MCF 10A (cell line): ENCODE results near the gene HSPH1. TPM values are rescaled to one million over a fixed set of nuclear protein-coding genes. Genes with fewer than 3 reads are reported as not detected.

Experiments
- BruUV-seq: library from RNA; stranded (reverse); fragments of 400-500 nt; replicated peaks from 2 replicates; lab custom pipeline; 2021; lab: Mats Ljungman, UMichigan
- CTCF ChIA-PET: fragments of 300-600 bp; sonication (Branson Sonifier 250); formaldehyde crosslinking; extraction: SDS; loops from one replicate; lab custom pipeline; 2021; ENCODE audit warnings: antibody characterized with exemption, inconsistent platforms; lab: Yijun Ruan, JAX
- POLR2A ChIA-PET: fragments of 300-600, 350-650 bp; sonication (Branson Sonifier 250); formaldehyde crosslinking; extraction: SDS; loops from one replicate; lab custom pipeline; 2020; ENCODE audit warnings: antibody characterized with exemption, inconsistent platforms; lab: Yijun Ruan, JAX
- DNase-seq: peaks from one replicate; pipeline ENCODE4 v3.0.0-alpha.2; 2018; ENCODE audit not compliant: unreplicated experiment
- H3K27ac Mint-ChIP-seq: one replicate; pipeline ENCODE4 v1.8.0; 2022; ENCODE audit warnings: mild to moderate bottlenecking, low read depth, mixed read lengths; ENCODE audit not compliant: unreplicated experiment
- H3K27me3 Mint-ChIP-seq: one replicate; pipeline ENCODE4 v1.8.0; 2022; ENCODE audit warnings: mixed read lengths; ENCODE audit not compliant: insufficient read depth, unreplicated experiment
- H3K36me3 Mint-ChIP-seq: one replicate; pipeline ENCODE4 v1.8.0; 2022; ENCODE audit warnings: mild to moderate bottlenecking, moderate library complexity, mixed read lengths; ENCODE audit not compliant: insufficient read depth, unreplicated experiment
- H3K4me1 Mint-ChIP-seq: one replicate; pipeline ENCODE4 v1.8.0; 2022; ENCODE audit warnings: mixed read lengths; ENCODE audit not compliant: insufficient read depth, unreplicated experiment
- H3K4me3 Mint-ChIP-seq: one replicate; pipeline ENCODE4 v1.8.0; 2022; ENCODE audit warnings: mild to moderate bottlenecking, moderate library complexity, mixed read lengths; ENCODE audit not compliant: unreplicated experiment
- H3K9me3 Mint-ChIP-seq: one replicate; pipeline ENCODE4 v1.8.0; 2022; ENCODE audit warnings: mixed read lengths; ENCODE audit not compliant: unreplicated experiment
- CTCF ChIP-seq: fragments of 200-600 bp; IDR thresholded peaks from one replicate; pipeline ENCODE4 v1.8.0; 2022; ENCODE audit warnings: antibody characterized with exemption, mild to moderate bottlenecking; ENCODE audit not compliant: unreplicated experiment
- intact Hi-C: fragments of 100-400 bp; cut with micrococcal nuclease; formaldehyde crosslinking; loops from 2 replicates; pipeline ENCODE4 v1.14.1; 2022
- total RNA-seq: library from RNA; stranded (reverse); gene quantifications from 2 replicates; pipeline ENCODE4 v1.2.3, GENCODE V29; 2022

Gene HSPH1
- total RNA-seq, 1 experiment from 2014 or later = 67.8 TPM

GRCh38 chr13:31162151-31163008 is 676 bp upstream of the HSPH1 start:
- H3K36me3 Mint-ChIP-seq = peaks cover 21% of the 10 kb centered on the region
- no peak for TF ChIP-seq CTCF
- BruUV-seq = TSS peak; percentile 96
- DNase-seq = peak; percentile 97
- intact Hi-C loops = no loop called here
- ChIA-PET CTCF (no interaction called here), POLR2A (interaction anchor here (0.6 to 4.2 kb wide), 13 partner anchors 9 to 546 kb away, joined by 3 to 37 read pairs (median 4); partner anchors contain the start of gene B3GLCT)
- peak overlapping the region; percentile 97 for H3K4me3 Mint-ChIP-seq
- no peaks in the 10 kb centered on the region for H3K27me3 Mint-ChIP-seq
- no peaks in the 10 kb centered on the region for H3K9me3 Mint-ChIP-seq
- H3K4me1 Mint-ChIP-seq = peaks cover 28% of the 10 kb centered on the region
- H3K27ac Mint-ChIP-seq = peak overlapping the region; percentile 97

- peak overlapping the region; percentile 97 for H3K27ac Mint-ChIP-seq
- no TSS peak for BruUV-seq
- DNase-seq = peak; percentile 61
- no peak for TF ChIP-seq CTCF
- H3K27me3 Mint-ChIP-seq = no peaks in the 10 kb centered on the region
- H3K4me1 Mint-ChIP-seq = peaks cover 32% of the 10 kb centered on the region
- ChIA-PET CTCF (interaction anchor here (0.6 to 1.3 kb wide), 7 partner anchors 10 to 263 kb away, joined by 3 read pairs; no protein-coding TSS in a partner anchor), POLR2A (interaction anchor here (0.7 to 4.2 kb wide), 16 partner anchors 9 to 661 kb away, joined by 3 to 46 read pairs (median 6); partner anchors contain the start of gene B3GLCT)
- H3K4me3 Mint-ChIP-seq = peak overlapping the region; percentile 97
- H3K36me3 Mint-ChIP-seq = peaks cover 33% of the 10 kb centered on the region
- no peaks in the 10 kb centered on the region for H3K9me3 Mint-ChIP-seq
- intact Hi-C loops = loop anchor here (1.0 to 2.0 kb wide), 2 partner anchors 39 to 114 kb away; no protein-coding TSS in a partner anchor
These were observed 697 bp downstream of the HSPH1 start for GRCh38 chr13:31160857-31161556.

- TF ChIP-seq CTCF = no peak
- H3K9me3 Mint-ChIP-seq = no peaks in the 10 kb centered on the region
- intact Hi-C loops = no loop called here
- no TSS peak for BruUV-seq
- peak overlapping the region; percentile 97 for H3K27ac Mint-ChIP-seq
- ChIA-PET POLR2A (interaction anchor here (0.7 to 4.2 kb wide), 9 partner anchors 13 to 114 kb away, joined by 3 to 46 read pairs (median 7); partner anchors contain the start of gene B3GLCT), CTCF (interaction anchor here (0.6 to 1.8 kb wide), 4 partner anchors 9 to 582 kb away, joined by 3 to 7 read pairs (median 4); partner anchors contain the start of gene B3GLCT)
- H3K4me1 Mint-ChIP-seq = peaks cover 32% of the 10 kb centered on the region
- DNase-seq = peak; percentile 20
- H3K36me3 Mint-ChIP-seq = peaks cover 50% of the 10 kb centered on the region
- no peaks in the 10 kb centered on the region for H3K27me3 Mint-ChIP-seq
- peak overlapping the region; percentile 97 for H3K4me3 Mint-ChIP-seq
These were observed 2.4 kb downstream of the HSPH1 start for GRCh38 chr13:31159306-31159705.
